WTC11 (cell line): Measurements from ENCODE around the gene SMIM13. TPM values are rescaled to one million over a fixed set of nuclear protein-coding genes. Genes with fewer than 3 reads are reported as not detected.

Experiments used
- ATAC-seq: fragments of 200-7000 bp; cut with Tn5 transposase; 2 replicates; pipeline ENCODE4 v1.10.0; 2021; ENCODE audit warnings: mild to moderate bottlenecking, moderate library complexity
- CTCF ChIA-PET: fragments of 300-600 bp; sonication (Branson Sonifier 250); formaldehyde crosslinking; loops from one replicate; lab custom pipeline; 2021; ENCODE audit warnings: antibody characterized with exemption; lab: Charles Lee
- POLR2A ChIA-PET: fragments of 350-600 bp; sonication (Branson Sonifier 250); formaldehyde crosslinking; loops from one replicate; lab custom pipeline; 2021; ENCODE audit warnings: antibody characterized with exemption; lab: Charles Lee
- DNase-seq: peaks from one replicate; pipeline ENCODE4 v3.0.0; 2021; ENCODE audit warnings: low spot score
- H3K27ac Mint-ChIP-seq: 2 replicates; pipeline ENCODE4 v1.8.0; 2021; ENCODE audit warnings: mixed read lengths
- H3K27me3 Mint-ChIP-seq: 2 replicates; pipeline ENCODE4 v1.8.0; 2021; ENCODE audit warnings: low read depth, mild to moderate bottlenecking, moderate library complexity, mixed read lengths
- H3K36me3 Mint-ChIP-seq: 2 replicates; pipeline ENCODE4 v1.8.0; 2021; ENCODE audit warnings: mixed read lengths
- H3K4me1 Mint-ChIP-seq: 2 replicates; pipeline ENCODE4 v1.8.0; 2022; ENCODE audit warnings: mixed read lengths
- H3K4me3 Mint-ChIP-seq: 2 replicates; pipeline ENCODE4 v1.8.0; 2021; ENCODE audit warnings: mild to moderate bottlenecking, moderate library complexity, mixed read lengths
- H3K9me3 Mint-ChIP-seq: 2 replicates; pipeline ENCODE4 v1.8.0; 2021; ENCODE audit warnings: mixed read lengths
- EMX1 ChIP-seq: fragments of 250-450 bp; sonication (Bioruptor Pico); IDR thresholded peaks from 2 replicates; pipeline ENCODE4 v1.8.0; 2021; ENCODE audit warnings: mild to moderate bottlenecking
- ETV6 ChIP-seq: sonication (generic); formaldehyde crosslinking; IDR thresholded peaks from 2 replicates; pipeline ENCODE4 v1.8.1; 2022; ENCODE audit warnings: mild to moderate bottlenecking, missing genetic modification reagents
- FOXP1 ChIP-seq: sonication (generic); formaldehyde crosslinking; IDR thresholded peaks from 2 replicates; pipeline ENCODE4 v1.8.0; 2022; ENCODE audit warnings: missing genetic modification reagents, mild to moderate bottlenecking, moderate library complexity, borderline replicate concordance
- JUN ChIP-seq: sonication (generic); formaldehyde crosslinking; IDR thresholded peaks from 2 replicates; pipeline ENCODE4 v1.8.0; 2023; ENCODE audit warnings: mild to moderate bottlenecking, missing genetic modification reagents
- KAT7 ChIP-seq: sonication (generic); formaldehyde crosslinking; IDR thresholded peaks from 2 replicates; pipeline ENCODE4 v1.8.1; 2023; ENCODE audit warnings: missing genetic modification reagents, mild to moderate bottlenecking, borderline replicate concordance
- NR3C1 ChIP-seq: sonication (generic); formaldehyde crosslinking; conservative IDR thresholded peaks from 2 replicates; pipeline ENCODE4 v1.8.1; 2023; ENCODE audit warnings: low read depth, mild to moderate bottlenecking, missing genetic modification reagents
- TCF7 ChIP-seq: sonication (generic); formaldehyde crosslinking; IDR thresholded peaks from 2 replicates; pipeline ENCODE4 v1.8.0; 2022; ENCODE audit warnings: mild to moderate bottlenecking, low read depth, missing genetic modification reagents, moderate library complexity
- TP53 ChIP-seq: sonication (generic); formaldehyde crosslinking; IDR thresholded peaks from 2 replicates; pipeline ENCODE4 v1.8.1; 2023; ENCODE audit warnings: mild to moderate bottlenecking, missing genetic modification reagents
- ZNF671 ChIP-seq: fragments of 250-450 bp; sonication (Bioruptor Pico); IDR thresholded peaks from 2 replicates; pipeline ENCODE4 v1.8.0; 2021; ENCODE audit warnings: mild to moderate bottlenecking
- total RNA-seq: library from RNA; stranded (reverse); gene quantifications from 3 replicates; pipeline ENCODE4 v1.2.3, GENCODE V29; 2021
- TF ChIP-seq, protein P1 (sequence below): sonication (generic); formaldehyde crosslinking; conservative IDR thresholded peaks from 2 replicates; pipeline ENCODE4 v1.8.1; 2022; ENCODE audit warnings: mild to moderate bottlenecking, missing genetic modification reagents
- TF ChIP-seq, protein P2 (sequence below): fragments of 250-450 bp; sonication (Bioruptor Pico); IDR thresholded peaks from 2 replicates; pipeline ENCODE4 v1.9.0; 2021; ENCODE audit warnings: mild to moderate bottlenecking, borderline replicate concordance
- TF ChIP-seq, protein P3 (sequence below): sonication (generic); formaldehyde crosslinking; IDR thresholded peaks from 2 replicates; pipeline ENCODE4 v1.8.1; 2023; ENCODE audit warnings: mild to moderate bottlenecking, moderate library complexity, missing genetic modification reagents
- TF ChIP-seq, protein P4 (sequence below): sonication (generic); formaldehyde crosslinking; IDR thresholded peaks from 2 replicates; pipeline ENCODE4 v1.8.1; 2022; ENCODE audit warnings: low read depth, missing genetic modification reagents, borderline replicate concordance
- TF ChIP-seq, protein P5 (sequence below): fragments of 250-450 bp; sonication (Bioruptor Pico); IDR thresholded peaks from 2 replicates; pipeline ENCODE4 v1.9.0; 2021; ENCODE audit warnings: moderate library complexity, mild to moderate bottlenecking, inconsistent platforms, borderline replicate concordance
- TF ChIP-seq, protein P6 (sequence below): sonication (generic); formaldehyde crosslinking; IDR thresholded peaks from 2 replicates; pipeline ENCODE4 v1.8.0; 2023; ENCODE audit warnings: missing genetic modification reagents
- TF ChIP-seq, protein P7 (sequence below): sonication (generic); formaldehyde crosslinking; IDR thresholded peaks from 2 replicates; pipeline ENCODE4 v1.8.1; 2023; ENCODE audit warnings: mild to moderate bottlenecking, missing genetic modification reagents
- TF ChIP-seq, protein P8 (sequence below): sonication (generic); formaldehyde crosslinking; IDR thresholded peaks from 2 replicates; pipeline ENCODE4 v1.8.1; 2023; ENCODE audit warnings: mild to moderate bottlenecking, missing genetic modification reagents, borderline replicate concordance
- TF ChIP-seq, protein P9 (sequence below): sonication (generic); formaldehyde crosslinking; IDR thresholded peaks from 2 replicates; pipeline ENCODE4 v1.8.0; 2022; ENCODE audit warnings: mild to moderate bottlenecking, missing genetic modification reagents
- TF ChIP-seq, protein P10 (sequence below): fragments of 250-450 bp; sonication (Bioruptor Pico); conservative IDR thresholded peaks from 2 replicates; pipeline ENCODE4 v1.9.0; 2021; ENCODE audit warnings: mild to moderate bottlenecking

The SMIM13 gene
- total RNA-seq, 1 experiment from 2014 or later, result 9.7 TPM

DNA sequence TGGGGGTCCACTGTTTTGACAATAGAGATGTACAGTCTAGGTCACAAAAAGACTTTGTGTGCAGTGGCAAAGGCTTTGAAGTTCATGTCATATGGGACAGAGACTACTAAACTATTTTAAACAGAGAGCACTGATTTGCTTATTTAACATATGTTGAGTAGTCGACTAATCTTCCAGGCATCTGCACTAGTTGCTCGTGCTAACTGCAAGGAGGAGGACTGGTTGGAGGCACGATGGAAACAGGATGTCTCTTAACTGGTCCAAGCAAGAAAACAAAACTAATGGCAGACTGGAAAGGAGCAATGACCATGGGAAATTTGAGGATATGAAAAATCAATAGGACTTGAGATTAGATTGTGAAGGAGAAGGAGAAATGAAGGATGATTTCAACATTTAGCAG, 46.4 kb downstream of the SMIM13 start:
- POLR2A ChIA-PET, result no interaction called here
- Mint-ChIP-seq H3K4me1 (peaks cover 32% of the 10 kb centered on the region), H3K27me3 (no peaks in the 10 kb centered on the region), H3K36me3 (peaks cover 5% of the 10 kb centered on the region), H3K9me3 (peaks cover 3% of the 10 kb centered on the region; the same call in 1 of the 2 replicates), H3K27ac (no peak overlapping the region), H3K4me3 (no peak overlapping the region)
- TF ChIP-seq ZNF671 (CRISPR knock-in tag) (no peak), EMX1 (no peak), FOXP1 (no peak), KAT7 (CRISPR knock-in tag) (no peak), TP53 (CRISPR knock-in tag) (no peak), TCF7 (CRISPR knock-in tag) (no peak), NR3C1 (CRISPR knock-in tag) (no peak), JUN (CRISPR knock-in tag) (no peak), ETV6 (CRISPR knock-in tag) (no peak)
- TF ChIP-seq, protein P1, sequence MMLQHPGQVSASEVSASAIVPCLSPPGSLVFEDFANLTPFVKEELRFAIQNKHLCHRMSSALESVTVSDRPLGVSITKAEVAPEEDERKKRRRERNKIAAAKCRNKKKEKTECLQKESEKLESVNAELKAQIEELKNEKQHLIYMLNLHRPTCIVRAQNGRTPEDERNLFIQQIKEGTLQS (CRISPR knock-in tag), result no peak
- TF ChIP-seq, protein P2, sequence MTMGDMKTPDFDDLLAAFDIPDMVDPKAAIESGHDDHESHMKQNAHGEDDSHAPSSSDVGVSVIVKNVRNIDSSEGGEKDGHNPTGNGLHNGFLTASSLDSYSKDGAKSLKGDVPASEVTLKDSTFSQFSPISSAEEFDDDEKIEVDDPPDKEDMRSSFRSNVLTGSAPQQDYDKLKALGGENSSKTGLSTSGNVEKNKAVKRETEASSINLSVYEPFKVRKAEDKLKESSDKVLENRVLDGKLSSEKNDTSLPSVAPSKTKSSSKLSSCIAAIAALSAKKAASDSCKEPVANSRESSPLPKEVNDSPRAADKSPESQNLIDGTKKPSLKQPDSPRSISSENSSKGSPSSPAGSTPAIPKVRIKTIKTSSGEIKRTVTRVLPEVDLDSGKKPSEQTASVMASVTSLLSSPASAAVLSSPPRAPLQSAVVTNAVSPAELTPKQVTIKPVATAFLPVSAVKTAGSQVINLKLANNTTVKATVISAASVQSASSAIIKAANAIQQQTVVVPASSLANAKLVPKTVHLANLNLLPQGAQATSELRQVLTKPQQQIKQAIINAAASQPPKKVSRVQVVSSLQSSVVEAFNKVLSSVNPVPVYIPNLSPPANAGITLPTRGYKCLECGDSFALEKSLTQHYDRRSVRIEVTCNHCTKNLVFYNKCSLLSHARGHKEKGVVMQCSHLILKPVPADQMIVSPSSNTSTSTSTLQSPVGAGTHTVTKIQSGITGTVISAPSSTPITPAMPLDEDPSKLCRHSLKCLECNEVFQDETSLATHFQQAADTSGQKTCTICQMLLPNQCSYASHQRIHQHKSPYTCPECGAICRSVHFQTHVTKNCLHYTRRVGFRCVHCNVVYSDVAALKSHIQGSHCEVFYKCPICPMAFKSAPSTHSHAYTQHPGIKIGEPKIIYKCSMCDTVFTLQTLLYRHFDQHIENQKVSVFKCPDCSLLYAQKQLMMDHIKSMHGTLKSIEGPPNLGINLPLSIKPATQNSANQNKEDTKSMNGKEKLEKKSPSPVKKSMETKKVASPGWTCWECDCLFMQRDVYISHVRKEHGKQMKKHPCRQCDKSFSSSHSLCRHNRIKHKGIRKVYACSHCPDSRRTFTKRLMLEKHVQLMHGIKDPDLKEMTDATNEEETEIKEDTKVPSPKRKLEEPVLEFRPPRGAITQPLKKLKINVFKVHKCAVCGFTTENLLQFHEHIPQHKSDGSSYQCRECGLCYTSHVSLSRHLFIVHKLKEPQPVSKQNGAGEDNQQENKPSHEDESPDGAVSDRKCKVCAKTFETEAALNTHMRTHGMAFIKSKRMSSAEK (CRISPR knock-in tag), result no peak
- TF ChIP-seq, protein P3, sequence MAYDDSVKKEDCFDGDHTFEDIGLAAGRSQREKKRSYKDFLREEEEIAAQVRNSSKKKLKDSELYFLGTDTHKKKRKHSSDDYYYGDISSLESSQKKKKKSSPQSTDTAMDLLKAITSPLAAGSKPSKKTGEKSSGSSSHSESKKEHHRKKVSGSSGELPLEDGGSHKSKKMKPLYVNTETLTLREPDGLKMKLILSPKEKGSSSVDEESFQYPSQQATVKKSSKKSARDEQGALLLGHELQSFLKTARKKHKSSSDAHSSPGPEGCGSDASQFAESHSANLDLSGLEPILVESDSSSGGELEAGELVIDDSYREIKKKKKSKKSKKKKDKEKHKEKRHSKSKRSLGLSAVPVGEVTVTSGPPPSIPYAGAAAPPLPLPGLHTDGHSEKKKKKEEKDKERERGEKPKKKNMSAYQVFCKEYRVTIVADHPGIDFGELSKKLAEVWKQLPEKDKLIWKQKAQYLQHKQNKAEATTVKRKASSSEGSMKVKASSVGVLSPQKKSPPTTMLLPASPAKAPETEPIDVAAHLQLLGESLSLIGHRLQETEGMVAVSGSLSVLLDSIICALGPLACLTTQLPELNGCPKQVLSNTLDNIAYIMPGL, result no peak
- TF ChIP-seq, protein P4, sequence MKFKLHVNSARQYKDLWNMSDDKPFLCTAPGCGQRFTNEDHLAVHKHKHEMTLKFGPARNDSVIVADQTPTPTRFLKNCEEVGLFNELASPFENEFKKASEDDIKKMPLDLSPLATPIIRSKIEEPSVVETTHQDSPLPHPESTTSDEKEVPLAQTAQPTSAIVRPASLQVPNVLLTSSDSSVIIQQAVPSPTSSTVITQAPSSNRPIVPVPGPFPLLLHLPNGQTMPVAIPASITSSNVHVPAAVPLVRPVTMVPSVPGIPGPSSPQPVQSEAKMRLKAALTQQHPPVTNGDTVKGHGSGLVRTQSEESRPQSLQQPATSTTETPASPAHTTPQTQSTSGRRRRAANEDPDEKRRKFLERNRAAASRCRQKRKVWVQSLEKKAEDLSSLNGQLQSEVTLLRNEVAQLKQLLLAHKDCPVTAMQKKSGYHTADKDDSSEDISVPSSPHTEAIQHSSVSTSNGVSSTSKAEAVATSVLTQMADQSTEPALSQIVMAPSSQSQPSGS (CRISPR knock-in tag), result no peak
- TF ChIP-seq, protein P5, sequence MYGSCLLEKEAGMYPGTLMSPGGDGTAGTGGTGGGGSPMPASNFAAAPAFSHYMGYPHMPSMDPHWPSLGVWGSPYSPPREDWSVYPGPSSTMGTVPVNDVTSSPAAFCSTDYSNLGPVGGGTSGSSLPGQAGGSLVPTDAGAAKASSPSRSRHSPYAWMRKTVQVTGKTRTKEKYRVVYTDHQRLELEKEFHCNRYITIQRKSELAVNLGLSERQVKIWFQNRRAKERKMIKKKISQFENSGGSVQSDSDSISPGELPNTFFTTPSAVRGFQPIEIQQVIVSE (CRISPR knock-in tag), result no peak
- TF ChIP-seq, protein P6, sequence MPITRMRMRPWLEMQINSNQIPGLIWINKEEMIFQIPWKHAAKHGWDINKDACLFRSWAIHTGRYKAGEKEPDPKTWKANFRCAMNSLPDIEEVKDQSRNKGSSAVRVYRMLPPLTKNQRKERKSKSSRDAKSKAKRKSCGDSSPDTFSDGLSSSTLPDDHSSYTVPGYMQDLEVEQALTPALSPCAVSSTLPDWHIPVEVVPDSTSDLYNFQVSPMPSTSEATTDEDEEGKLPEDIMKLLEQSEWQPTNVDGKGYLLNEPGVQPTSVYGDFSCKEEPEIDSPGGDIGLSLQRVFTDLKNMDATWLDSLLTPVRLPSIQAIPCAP, result no peak
- TF ChIP-seq, protein P7, sequence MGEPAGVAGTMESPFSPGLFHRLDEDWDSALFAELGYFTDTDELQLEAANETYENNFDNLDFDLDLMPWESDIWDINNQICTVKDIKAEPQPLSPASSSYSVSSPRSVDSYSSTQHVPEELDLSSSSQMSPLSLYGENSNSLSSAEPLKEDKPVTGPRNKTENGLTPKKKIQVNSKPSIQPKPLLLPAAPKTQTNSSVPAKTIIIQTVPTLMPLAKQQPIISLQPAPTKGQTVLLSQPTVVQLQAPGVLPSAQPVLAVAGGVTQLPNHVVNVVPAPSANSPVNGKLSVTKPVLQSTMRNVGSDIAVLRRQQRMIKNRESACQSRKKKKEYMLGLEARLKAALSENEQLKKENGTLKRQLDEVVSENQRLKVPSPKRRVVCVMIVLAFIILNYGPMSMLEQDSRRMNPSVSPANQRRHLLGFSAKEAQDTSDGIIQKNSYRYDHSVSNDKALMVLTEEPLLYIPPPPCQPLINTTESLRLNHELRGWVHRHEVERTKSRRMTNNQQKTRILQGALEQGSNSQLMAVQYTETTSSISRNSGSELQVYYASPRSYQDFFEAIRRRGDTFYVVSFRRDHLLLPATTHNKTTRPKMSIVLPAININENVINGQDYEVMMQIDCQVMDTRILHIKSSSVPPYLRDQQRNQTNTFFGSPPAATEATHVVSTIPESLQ (CRISPR knock-in tag), result no peak
- TF ChIP-seq, protein P8, sequence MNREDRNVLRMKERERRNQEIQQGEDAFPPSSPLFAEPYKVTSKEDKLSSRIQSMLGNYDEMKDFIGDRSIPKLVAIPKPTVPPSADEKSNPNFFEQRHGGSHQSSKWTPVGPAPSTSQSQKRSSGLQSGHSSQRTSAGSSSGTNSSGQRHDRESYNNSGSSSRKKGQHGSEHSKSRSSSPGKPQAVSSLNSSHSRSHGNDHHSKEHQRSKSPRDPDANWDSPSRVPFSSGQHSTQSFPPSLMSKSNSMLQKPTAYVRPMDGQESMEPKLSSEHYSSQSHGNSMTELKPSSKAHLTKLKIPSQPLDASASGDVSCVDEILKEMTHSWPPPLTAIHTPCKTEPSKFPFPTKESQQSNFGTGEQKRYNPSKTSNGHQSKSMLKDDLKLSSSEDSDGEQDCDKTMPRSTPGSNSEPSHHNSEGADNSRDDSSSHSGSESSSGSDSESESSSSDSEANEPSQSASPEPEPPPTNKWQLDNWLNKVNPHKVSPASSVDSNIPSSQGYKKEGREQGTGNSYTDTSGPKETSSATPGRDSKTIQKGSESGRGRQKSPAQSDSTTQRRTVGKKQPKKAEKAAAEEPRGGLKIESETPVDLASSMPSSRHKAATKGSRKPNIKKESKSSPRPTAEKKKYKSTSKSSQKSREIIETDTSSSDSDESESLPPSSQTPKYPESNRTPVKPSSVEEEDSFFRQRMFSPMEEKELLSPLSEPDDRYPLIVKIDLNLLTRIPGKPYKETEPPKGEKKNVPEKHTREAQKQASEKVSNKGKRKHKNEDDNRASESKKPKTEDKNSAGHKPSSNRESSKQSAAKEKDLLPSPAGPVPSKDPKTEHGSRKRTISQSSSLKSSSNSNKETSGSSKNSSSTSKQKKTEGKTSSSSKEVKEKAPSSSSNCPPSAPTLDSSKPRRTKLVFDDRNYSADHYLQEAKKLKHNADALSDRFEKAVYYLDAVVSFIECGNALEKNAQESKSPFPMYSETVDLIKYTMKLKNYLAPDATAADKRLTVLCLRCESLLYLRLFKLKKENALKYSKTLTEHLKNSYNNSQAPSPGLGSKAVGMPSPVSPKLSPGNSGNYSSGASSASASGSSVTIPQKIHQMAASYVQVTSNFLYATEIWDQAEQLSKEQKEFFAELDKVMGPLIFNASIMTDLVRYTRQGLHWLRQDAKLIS (CRISPR knock-in tag), result no peak
- TF ChIP-seq, protein P9, sequence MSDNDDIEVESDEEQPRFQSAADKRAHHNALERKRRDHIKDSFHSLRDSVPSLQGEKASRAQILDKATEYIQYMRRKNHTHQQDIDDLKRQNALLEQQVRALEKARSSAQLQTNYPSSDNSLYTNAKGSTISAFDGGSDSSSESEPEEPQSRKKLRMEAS (CRISPR knock-in tag), result no peak
- TF ChIP-seq, protein P10, sequence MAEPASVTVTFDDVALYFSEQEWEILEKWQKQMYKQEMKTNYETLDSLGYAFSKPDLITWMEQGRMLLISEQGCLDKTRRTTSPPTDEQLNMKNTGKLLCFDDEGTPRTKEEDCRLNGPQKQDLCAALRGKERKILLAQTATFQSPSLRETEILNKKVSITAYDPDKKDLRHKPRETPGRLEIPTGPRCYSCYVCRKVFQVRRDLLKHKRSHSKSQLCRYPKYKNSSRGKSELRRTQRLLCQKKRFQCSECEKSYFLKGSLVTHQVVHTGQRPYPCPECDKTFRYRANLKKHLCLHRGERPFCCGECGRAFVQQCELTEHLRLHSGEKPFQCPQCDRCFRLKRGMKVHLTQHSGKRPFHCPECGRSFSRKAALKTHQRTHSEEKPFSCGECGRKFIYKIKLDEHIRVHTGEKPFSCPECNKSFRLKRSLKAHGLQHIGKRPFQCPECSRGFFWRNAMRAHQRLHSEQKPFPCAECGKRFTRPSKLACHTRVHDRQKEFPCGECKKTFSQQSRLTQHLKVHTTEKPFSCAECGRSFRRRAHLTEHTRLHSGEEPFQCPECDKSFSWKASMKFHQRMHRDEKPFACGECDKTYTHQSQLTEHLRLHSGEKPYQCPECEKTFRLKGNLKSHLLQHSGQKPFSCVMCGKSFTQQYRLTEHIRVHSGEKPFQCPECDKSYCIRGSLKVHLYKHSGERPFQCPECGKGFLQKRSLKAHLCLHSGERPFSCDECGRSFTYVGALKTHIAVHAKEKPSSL (CRISPR knock-in tag), result no peak
- ATAC-seq (no peak), DNase-seq (no peak)
- CTCF ChIA-PET, result no interaction called here
